Activated B cell treated with CpG ODN at 0.5 μM for 24 hours (primary cell): ENCODE measurements around the gene FLNA. TPM values are rescaled to one million over a fixed set of nuclear protein-coding genes. Genes with fewer than 3 reads are reported as not detected.

Source experiments
- ATAC-seq: fragments of 200-7000 bp; cut with Tn5 transposase; one replicate; pipeline ENCODE4 v1.10.0; 2021; ENCODE audit warnings: low read depth, mild to moderate bottlenecking, moderate library complexity
- CTCF ChIA-PET: fragments of 350-600 bp; sonication (Branson Sonifier 250); formaldehyde crosslinking; loops from one replicate; lab custom pipeline; 2021; ENCODE audit warnings: antibody characterized with exemption; lab: Charles Lee
- POLR2A ChIA-PET: fragments of 350-600 bp; sonication (Branson Sonifier 250); formaldehyde crosslinking; loops from one replicate; lab custom pipeline; 2021; ENCODE audit warnings: antibody characterized with exemption; lab: Charles Lee
- DNase-seq: peaks from one replicate; pipeline ENCODE4 v3.0.0; 2022
- H3K27ac Mint-ChIP-seq: one replicate; pipeline ENCODE4 v1.8.0; 2020; ENCODE audit warnings: mixed read lengths
- H3K27me3 Mint-ChIP-seq: one replicate; pipeline ENCODE4 v1.8.0; 2021; ENCODE audit warnings: mixed read lengths
- H3K36me3 Mint-ChIP-seq: one replicate; pipeline ENCODE4 v1.8.0; 2021; ENCODE audit warnings: low read depth, mixed read lengths
- H3K4me1 Mint-ChIP-seq: one replicate; pipeline ENCODE4 v1.8.0; 2021; ENCODE audit warnings: mixed read lengths
- H3K4me3 Mint-ChIP-seq: one replicate; pipeline ENCODE4 v1.8.0; 2020; ENCODE audit warnings: mild to moderate bottlenecking, mixed read lengths
- H3K9me3 Mint-ChIP-seq: one replicate; pipeline ENCODE4 v1.8.0; 2020; ENCODE audit warnings: mixed read lengths
- CTCF ChIP-seq: fragments of 200-600 bp; IDR thresholded peaks from one replicate; pipeline ENCODE4 v1.8.0; 2022; ENCODE audit warnings: antibody characterized with exemption, mild to moderate bottlenecking
- intact Hi-C: fragments of 100-400 bp; cut with micrococcal nuclease; formaldehyde crosslinking; loops from one replicate; pipeline ENCODE4 v1.15.1; 2024
- total RNA-seq: library from RNA; stranded (reverse); gene quantifications from 2 replicates; pipeline ENCODE4 v1.2.3, GENCODE V29; 2022

Gene FLNA
- total RNA-seq, 1 donor from 2014 or later: 679 TPM

- POLR2A ChIA-PET: interaction anchor here (1.0 kb wide), 1 partner anchor 12 kb away, joined by 3 read pairs; no protein-coding TSS in a partner anchor
- no peaks in the 10 kb centered on the region for H3K9me3 Mint-ChIP-seq
- no peak overlapping the region for H3K4me3 Mint-ChIP-seq
- peaks cover 35% of the 10 kb centered on the region for H3K4me1 Mint-ChIP-seq
- H3K27ac Mint-ChIP-seq: no peak overlapping the region
- DNase-seq (no peak), ATAC-seq (no peak)
- CTCF ChIA-PET: no interaction called here
- intact Hi-C loops: no loop called here
- H3K27me3 Mint-ChIP-seq: no peaks in the 10 kb centered on the region
- no peak for TF ChIP-seq CTCF
- peaks cover 53% of the 10 kb centered on the region for H3K36me3 Mint-ChIP-seq
Measured at GRCh38 chrX:154353172-154353843, 21.1 kb downstream of the FLNA start.

- Mint-ChIP-seq H3K4me3 (no peak overlapping the region), H3K27me3 (no peaks in the 10 kb centered on the region), H3K9me3 (no peaks in the 10 kb centered on the region), H3K36me3 (peaks cover 50% of the 10 kb centered on the region), H3K27ac (no peak overlapping the region), H3K4me1 (peaks cover 40% of the 10 kb centered on the region)
- POLR2A ChIA-PET: interaction anchor here (0.5 to 6.3 kb wide), 2 partner anchors 16 to 99 kb away, joined by 3 to 56 read pairs; no protein-coding TSS in a partner anchor
- no peak for TF ChIP-seq CTCF
- DNase-seq (no peak), ATAC-seq (no peak)
- intact Hi-C loops: no loop called here
- CTCF ChIA-PET: no interaction called here
Measured at GRCh38 chrX:154352466-154352865, 22.0 kb downstream of the FLNA start.

- ChIA-PET CTCF (no interaction called here), POLR2A (interaction anchor here (0.5 to 6.3 kb wide), 3 partner anchors 17 to 258 kb away, joined by 3 to 56 read pairs (median 6); no protein-coding TSS in a partner anchor)
- H3K9me3 Mint-ChIP-seq: no peaks in the 10 kb centered on the region
- H3K27ac Mint-ChIP-seq: peak overlapping the region; percentile 30
- ATAC-seq (no peak), DNase-seq (no peak)
- H3K36me3 Mint-ChIP-seq: peaks cover 52% of the 10 kb centered on the region
- no peak overlapping the region for H3K4me3 Mint-ChIP-seq
- peaks cover 44% of the 10 kb centered on the region for H3K4me1 Mint-ChIP-seq
- intact Hi-C loops: no loop called here
- H3K27me3 Mint-ChIP-seq: no peaks in the 10 kb centered on the region
- TF ChIP-seq CTCF: no peak
Measured at GRCh38 chrX:154352012-154352401, 22.4 kb downstream of the FLNA start.

- H3K36me3 Mint-ChIP-seq: peaks cover 51% of the 10 kb centered on the region
- no peak for DNase-seq
- no peaks in the 10 kb centered on the region for H3K9me3 Mint-ChIP-seq
- ATAC-seq: peak; percentile 43
- peak overlapping the region; percentile 56 for H3K27ac Mint-ChIP-seq
- TF ChIP-seq CTCF: no peak
- intact Hi-C loops: no loop called here
- no peak overlapping the region for H3K4me3 Mint-ChIP-seq
- ChIA-PET CTCF (no interaction called here), POLR2A (interaction anchor here (0.5 to 6.3 kb wide), 2 partner anchors 18 to 258 kb away, joined by 6 to 56 read pairs; no protein-coding TSS in a partner anchor)
- H3K4me1 Mint-ChIP-seq: peaks cover 45% of the 10 kb centered on the region
- no peaks in the 10 kb centered on the region for H3K27me3 Mint-ChIP-seq
Measured at GRCh38 chrX:154351183-154352011, 23.0 kb downstream of the FLNA start.
